ENCODE data around the gene ZNF280C.
"Not testable (repeated sequence)": the region's sequence is repeated elsewhere in the genome, so short reads cannot be mapped to it uniquely, and the experiment has no call there.

ZNF280C gene

GRCh38 chrX:130268449-130269170 lies at the start of gene ZNF280C:
ZNF280C (minus strand) TSS chrX:130268899; CDS start chrX:130260449, 8,450 bp downstream.
- DNase-seq: peak; percentile 68

GRCh38 chrX:130304587-130305368 lies 36.1 kb upstream of the ZNF280C start:
- DNase-seq: no peak

- no peak for DNase-seq
Observed at GRCh38 chrX:130301977-130302376, 33.3 kb upstream of the ZNF280C start.

GRCh38 chrX:130301405-130301804 lies 32.7 kb upstream of the ZNF280C start:
- no peak for DNase-seq

- no peak for DNase-seq
Observed at GRCh38 chrX:130300010-130300282, 31.2 kb upstream of the ZNF280C start.

- no peak for DNase-seq
Observed at GRCh38 chrX:130299279-130300009, 30.7 kb upstream of the ZNF280C start.

GRCh38 chrX:130296743-130297142 lies 28.0 kb upstream of the ZNF280C start:
- no peak for DNase-seq

GRCh38 chrX:130296297-130296678 lies 27.6 kb upstream of the ZNF280C start:
- DNase-seq: no peak

GRCh38 chrX:130295519-130296296 lies 27.0 kb upstream of the ZNF280C start:
- DNase-seq: no peak

GRCh38 chrX:130287071-130287770 lies 18.5 kb upstream of the ZNF280C start:
- DNase-seq: no peak

- no peak for DNase-seq
Observed at GRCh38 chrX:130285710-130286109, 17.0 kb upstream of the ZNF280C start.

GRCh38 chrX:130285069-130285620 lies 16.4 kb upstream of the ZNF280C start:
- DNase-seq: no peak

- no peak for DNase-seq
Observed at GRCh38 chrX:130282151-130282550, 13.5 kb upstream of the ZNF280C start.

GRCh38 chrX:130280901-130281300 lies 12.2 kb upstream of the ZNF280C start:
- no peak for DNase-seq

GRCh38 chrX:130272253-130272652 lies 3.6 kb upstream of the ZNF280C start:
- not testable (repeated sequence) for DNase-seq

- DNase-seq: not testable (repeated sequence)
Observed at GRCh38 chrX:130269391-130269790, 692 bp upstream of the ZNF280C start.

GRCh38 chrX:130267956-130268448 lies 697 bp downstream of the ZNF280C start:
- no peak for DNase-seq

- DNase-seq: no peak
Observed at GRCh38 chrX:130264573-130264972, 4.1 kb downstream of the ZNF280C start.

- DNase-seq: no peak
Observed at GRCh38 chrX:130263016-130263415, 5.7 kb downstream of the ZNF280C start.

GRCh38 chrX:130262231-130262630 lies 6.5 kb downstream of the ZNF280C start:
- no peak for DNase-seq

GRCh38 chrX:130261296-130261893 lies 7.3 kb downstream of the ZNF280C start:
- DNase-seq: no peak

Data from NCI-H524 treated with DMSO at 0.1 percent for 48 hours (cell line).